Activated CD8-positive, alpha-beta T cell treated with anti-CD3 and anti-CD28 coated beads for 36 hours (primary cell): ENCODE results near the gene C22orf15. TPM values are rescaled to one million over a fixed set of nuclear protein-coding genes. Genes with fewer than 3 reads are reported as not detected.

Source experiments
- ATAC-seq: fragments of 200-7000 bp; cut with Tn5 transposase; one replicate; pipeline ENCODE4 v1.10.0; 2021; ENCODE audit warnings: mild to moderate bottlenecking, moderate library complexity
- CTCF ChIA-PET: fragments of 350-600 bp; sonication (Branson Sonifier 250); formaldehyde crosslinking; loops from one replicate; lab custom pipeline; 2021; ENCODE audit warnings: antibody characterized with exemption; lab: Charles Lee
- POLR2A ChIA-PET: fragments of 350-600 bp; sonication (Branson Sonifier 250); formaldehyde crosslinking; loops from one replicate; lab custom pipeline; 2021; ENCODE audit warnings: antibody characterized with exemption; lab: Charles Lee
- DNase-seq: peaks from one replicate; pipeline ENCODE4 v3.0.0-alpha.2; 2020
- H3K27ac Mint-ChIP-seq: one replicate; pipeline ENCODE4 v1.8.0; 2021; ENCODE audit warnings: mild to moderate bottlenecking, mixed read lengths
- H3K27me3 Mint-ChIP-seq: one replicate; pipeline ENCODE4 v1.8.0; 2021; ENCODE audit warnings: mixed read lengths
- H3K36me3 Mint-ChIP-seq: one replicate; pipeline ENCODE4 v1.8.0; 2021; ENCODE audit warnings: low read depth, mixed read lengths
- H3K4me1 Mint-ChIP-seq: one replicate; pipeline ENCODE4 v1.8.0; 2021; ENCODE audit warnings: low read depth, mixed read lengths
- H3K4me3 Mint-ChIP-seq: one replicate; pipeline ENCODE4 v1.8.0; 2021; ENCODE audit warnings: mild to moderate bottlenecking, moderate library complexity, mixed read lengths
- H3K9me3 Mint-ChIP-seq: one replicate; pipeline ENCODE4 v1.8.0; 2021; ENCODE audit warnings: mixed read lengths
- CTCF ChIP-seq: fragments of 200-600 bp; IDR thresholded peaks from one replicate; pipeline ENCODE4 v1.8.0; 2022; ENCODE audit warnings: antibody characterized with exemption, mild to moderate bottlenecking
- intact Hi-C: fragments of 100-400 bp; cut with micrococcal nuclease; formaldehyde crosslinking; loops from one replicate; pipeline ENCODE4 v1.10.0; 2022
- total RNA-seq, 2 experiments: library from RNA; stranded (reverse); gene quantifications; one replicate each; pipeline ENCODE4 v1.2.3, GENCODE V29; 2021

C22orf15 gene
- total RNA-seq, 2 experiments from 2014 or later, result 1.1 to 2.1 TPM

DNA sequence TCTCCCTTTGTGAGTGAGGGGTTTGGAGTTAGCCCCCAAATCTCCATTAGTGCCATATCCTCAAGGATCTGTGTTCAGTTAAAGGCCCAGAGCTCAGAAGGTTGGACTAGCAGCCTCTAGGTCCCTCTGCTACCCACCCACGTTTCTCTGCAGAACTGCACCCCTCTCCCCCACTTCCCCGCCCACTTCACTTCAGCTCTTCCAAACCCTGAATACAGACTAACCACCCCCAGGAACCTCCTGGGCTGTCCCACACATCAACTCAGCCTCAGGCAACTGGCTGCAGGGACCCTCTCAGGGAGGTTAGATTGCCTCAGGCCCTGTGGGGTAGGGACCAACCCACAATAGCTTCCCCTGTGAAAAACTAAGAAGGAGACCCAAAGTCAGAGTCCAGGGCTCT, 9.4 kb upstream of the C22orf15 start:
- POLR2A ChIA-PET, result interaction anchor here (1.0 to 1.3 kb wide), 2 partner anchors 14 to 37 kb away, joined by 3 read pairs; no protein-coding TSS in a partner anchor
- Mint-ChIP-seq H3K4me1 (peaks cover 18% of the 10 kb centered on the region), H3K36me3 (no peaks in the 10 kb centered on the region), H3K27me3 (no peaks in the 10 kb centered on the region), H3K9me3 (no peaks in the 10 kb centered on the region), H3K4me3 (no peak overlapping the region), H3K27ac (no peak overlapping the region)
- ATAC-seq, result no peak
- CTCF ChIA-PET, result interaction anchor here (1.0 kb wide), 2 partner anchors 13 to 14 kb away, joined by 3 read pairs; partner anchors contain the start of gene CHCHD10
- intact Hi-C loops, result no loop called here
- TF ChIP-seq CTCF, result no peak
- DNase-seq, result no peak

DNA sequence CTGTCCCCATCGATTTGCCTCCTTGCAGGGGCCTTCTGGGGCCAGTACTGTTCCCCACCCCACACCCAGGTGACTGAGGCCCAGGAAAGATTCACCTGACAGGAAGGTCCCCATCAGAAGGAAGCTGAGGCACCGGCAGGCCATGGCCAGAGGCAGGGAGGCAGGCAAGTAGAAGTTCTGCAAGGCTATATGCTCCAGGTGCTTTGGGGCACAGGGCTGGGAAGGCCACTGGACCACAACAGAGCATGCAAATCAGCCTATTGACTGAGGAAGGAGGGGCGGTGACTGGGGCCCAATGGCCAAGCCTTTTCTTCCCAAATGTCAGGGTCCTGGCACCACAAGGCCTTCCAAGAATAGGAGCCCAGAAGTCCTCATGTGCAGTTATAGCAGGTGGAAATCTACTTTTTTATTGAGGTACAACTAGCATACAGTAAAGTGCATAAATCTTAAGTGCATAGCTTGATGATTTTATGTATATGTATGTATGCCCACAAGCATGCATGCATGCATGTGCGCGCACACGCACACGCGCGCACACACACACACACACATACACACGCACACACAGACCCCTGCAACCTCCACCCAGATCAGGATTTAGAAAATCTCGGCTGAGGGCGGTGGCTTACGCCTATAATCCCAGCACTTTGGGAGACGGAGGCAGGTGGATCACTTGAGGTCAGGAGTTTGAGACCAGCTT, 8.4 kb upstream of the C22orf15 start, which contains the start of gene VPREB3:
Gene VPREB3 (minus strand): TSS at position 206 of the 700 bp plus-strand sequence. CDS start 62 bp downstream, at position 144.
- Mint-ChIP-seq H3K4me1 (peaks cover 18% of the 10 kb centered on the region), H3K4me3 (no peak within 1 kb of the TSS), H3K36me3 (no peaks in the 10 kb centered on the region), H3K27me3 (no peaks in the 10 kb centered on the region), H3K9me3 (no peaks in the 10 kb centered on the region), H3K27ac (no peak within 1 kb of the TSS)
- POLR2A ChIA-PET, result interaction anchor here (1.3 to 1.6 kb wide), 2 partner anchors 9 to 38 kb away, joined by 3 to 5 read pairs; no protein-coding TSS in a partner anchor
- CTCF ChIA-PET, result interaction anchor here (0.9 to 1.2 kb wide), 2 partner anchors 11 to 23 kb away, joined by 3 read pairs; no protein-coding TSS in a partner anchor
- no peak for ATAC-seq
- DNase-seq, result no peak
- no peak for TF ChIP-seq CTCF
- intact Hi-C loops, result no loop called here

GRCh38 chr22:23754980-23755636, 7.7 kb upstream of the C22orf15 start:
- intact Hi-C loops, result no loop called here
- ChIA-PET CTCF (interaction anchor here (0.9 to 1.2 kb wide), 2 partner anchors 12 to 23 kb away, joined by 3 read pairs; no protein-coding TSS in a partner anchor), POLR2A (interaction anchor here (1.6 kb wide), 1 partner anchor 8 kb away, joined by 5 read pairs; no protein-coding TSS in a partner anchor)
- Mint-ChIP-seq H3K4me3 (no peak overlapping the region), H3K9me3 (no peaks in the 10 kb centered on the region), H3K36me3 (no peaks in the 10 kb centered on the region), H3K4me1 (peaks cover 12% of the 10 kb centered on the region), H3K27ac (no peak overlapping the region), H3K27me3 (no peaks in the 10 kb centered on the region)
- ATAC-seq, result no peak
- DNase-seq, result no peak
- no peak for TF ChIP-seq CTCF

DNA sequence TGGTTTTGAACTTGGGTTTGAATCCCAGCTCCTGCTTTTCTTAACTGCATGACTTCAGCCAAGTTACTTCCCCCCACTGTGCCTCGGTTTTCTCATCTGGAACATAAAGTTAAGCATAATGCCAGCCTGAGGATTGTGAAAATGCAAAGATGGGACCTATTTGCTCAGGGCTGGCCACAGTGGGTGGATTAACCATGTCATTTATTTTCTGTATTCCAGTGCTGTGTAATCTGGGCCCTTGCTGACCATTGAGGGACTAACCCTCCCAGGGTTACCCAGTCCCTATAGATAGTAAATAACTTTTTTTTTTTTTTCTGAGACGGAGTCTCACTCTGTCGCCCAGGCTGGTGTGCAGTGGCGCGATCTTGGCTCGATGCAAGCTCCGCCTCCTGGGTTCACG, 7.1 kb upstream of the C22orf15 start:
- intact Hi-C loops, result no loop called here

More for the DNA sequence above, 7.1 kb upstream of the C22orf15 start:
- Mint-ChIP-seq H3K27me3 (no peaks in the 10 kb centered on the region), H3K4me3 (no peak overlapping the region), H3K9me3 (no peaks in the 10 kb centered on the region), H3K36me3 (no peaks in the 10 kb centered on the region), H3K4me1 (peaks cover 8% of the 10 kb centered on the region), H3K27ac (no peak overlapping the region)
- ATAC-seq (no peak), DNase-seq (no peak)
- ChIA-PET POLR2A (interaction anchor here (1.6 kb wide), 1 partner anchor 8 kb away, joined by 5 read pairs; no protein-coding TSS in a partner anchor), CTCF (interaction anchor here (0.9 to 1.2 kb wide), 2 partner anchors 12 to 24 kb away, joined by 3 read pairs; no protein-coding TSS in a partner anchor)
- TF ChIP-seq CTCF, result no peak
